HCT116 (cell line): ENCODE measurements around the gene CAST. TPM values are rescaled to one million over a fixed set of nuclear protein-coding genes. Genes with fewer than 3 reads are reported as not detected.

ENCODE experiments used
- ATAC-seq: fragments of 200-7000 bp; cut with Tn5 transposase; 2 replicates; pipeline ENCODE4 v1.9.1; 2020; ENCODE audit warnings: mild to moderate bottlenecking, moderate library complexity
- BruUV-seq: library from RNA; stranded (reverse); fragments of 400-500 nt; replicated peaks from 2 replicates; lab custom pipeline; 2021; lab: Mats Ljungman, UMichigan
- CTCF ChIA-PET: fragments of 300-600 bp; sonication (Branson Sonifier 250); formaldehyde crosslinking; loops from one replicate; lab custom pipeline; 2021; ENCODE audit warnings: antibody characterized with exemption; lab: Charles Lee
- POLR2A ChIA-PET: fragments of 300-600, 350-600 bp; sonication (Branson Sonifier 250); formaldehyde crosslinking; loops from one replicate; lab custom pipeline; 2021; ENCODE audit warnings: antibody characterized with exemption; lab: Charles Lee
- RAD21 ChIA-PET, 2 experiments: fragments of 300-600 bp; sonication (Branson Sonifier 250); formaldehyde crosslinking; loops; one replicate each; lab custom pipeline; 2023; ENCODE audit warnings: low total read pairs in 2 of 2; ENCODE audit not compliant: uncharacterized antibody in 2 of 2, unreplicated experiment in 2 of 2, low non-redundant PET in 1 of 2; lab: Charles Lee
- DNase-seq: peaks from one replicate; pipeline ENCODE4 v3.0.0-alpha.2; 2010; ENCODE audit warnings: low read depth, low spot score
- H2AFZ ChIP-seq: fragments of 200-600 bp; shearing (Covaris generic), sonication (generic); 2 replicates; pipeline ENCODE4 v1.6.1; 2017; ENCODE audit warnings: low read depth, mixed run types, mixed read lengths, antibody characterized with exemption, low read length; ENCODE audit not compliant: poor library complexity, severe bottlenecking
- H3K27ac ChIP-seq: 2 replicates; pipeline ENCODE4 v1.5.1; 2012; ENCODE audit warnings: low read depth, low read length
- H3K27me3 ChIP-seq: fragments of 200-600 bp; sonication (generic); 2 replicates; pipeline ENCODE4 v1.6.1; 2016; ENCODE audit warnings: mixed run types, low read length, mixed read lengths; ENCODE audit not compliant: insufficient read depth
- H3K36me3 ChIP-seq, 2 experiments: fragments of 200-500 bp in 1 of 2; fragments of 200-600 bp in 1 of 2; sonication (Bioruptor generic) in 1 of 2; sonication (generic) in 1 of 2; 2 replicates each; pipeline versions ENCODE4 v1.5.1 to v1.6.1; 2014 to 2016; ENCODE audit warnings: low read length in 2 of 2, inconsistent platforms in 1 of 2, mixed read lengths in 1 of 2, mixed run types in 1 of 2; ENCODE audit not compliant: insufficient read depth in 2 of 2, control insufficient read depth in 1 of 2
- H3K4me1 ChIP-seq, 2 experiments: fragments of 200-600 bp in 1 of 2; sonication (generic) in 1 of 2; 2 replicates each; pipeline versions ENCODE4 v1.5.1 to v1.6.1; 2012 to 2017; ENCODE audit warnings: low read length in 2 of 2, inconsistent platforms in 1 of 2, mild to moderate bottlenecking in 1 of 2, mixed read lengths in 1 of 2, mixed run types in 1 of 2, moderate library complexity in 1 of 2; ENCODE audit not compliant: insufficient read depth in 2 of 2, control insufficient read depth in 1 of 2
- H3K4me2 ChIP-seq: fragments of 200-600 bp; sonication (generic); 2 replicates; pipeline ENCODE4 v1.6.1; 2017; ENCODE audit warnings: mixed run types, low read length, mixed read lengths
- H3K4me3 ChIP-seq, 2 experiments: fragments of 200-600 bp in 1 of 2; sonication (generic) in 1 of 2; replicated peaks in 1 of 2; 2 replicates each; pipeline ENCODE4 v1.5.1; 2011 to 2016; ENCODE audit warnings: low read length in 2 of 2, control low read depth in 1 of 2, low read depth in 1 of 2, mild to moderate bottlenecking in 1 of 2, mixed read lengths in 1 of 2, mixed run types in 1 of 2
- H3K79me2 ChIP-seq: fragments of 200-600 bp; sonication (generic); 2 replicates; pipeline ENCODE4 v1.6.1; 2017; ENCODE audit warnings: mild to moderate bottlenecking, mixed run types, low read length, moderate library complexity, mixed read lengths; ENCODE audit not compliant: insufficient read depth
- H3K9ac ChIP-seq: fragments of 200-600 bp; sonication (generic); 2 replicates; pipeline ENCODE4 v1.6.1; 2016; ENCODE audit warnings: low read length, mixed read lengths
- H3K9me2 ChIP-seq: fragments of 200-600 bp; sonication (generic), shearing (Covaris generic); 2 replicates; pipeline ENCODE4 v1.6.1; 2017; ENCODE audit warnings: mixed run types, mild to moderate bottlenecking, moderate library complexity; ENCODE audit not compliant: insufficient read depth
- H3K9me3 ChIP-seq, 2 experiments: fragments of 200-500 bp in 1 of 2; fragments of 200-600 bp in 1 of 2; sonication (Bioruptor generic) in 1 of 2; sonication (generic) in 1 of 2; 2 replicates each; pipeline ENCODE4 v1.6.1; 2014 to 2017; ENCODE audit warnings: low read length in 2 of 2, mixed read lengths in 2 of 2, inconsistent platforms in 1 of 2, low read depth in 1 of 2, mild to moderate bottlenecking in 1 of 2, mixed run types in 1 of 2, moderate library complexity in 1 of 2; ENCODE audit not compliant: control insufficient read depth in 1 of 2, insufficient read depth in 1 of 2
- H4K20me1 ChIP-seq: fragments of 200-600 bp; sonication (generic), shearing (Covaris generic); 2 replicates; pipeline ENCODE4 v1.6.1; 2017; ENCODE audit warnings: mixed run types, mild to moderate bottlenecking, moderate library complexity; ENCODE audit not compliant: insufficient read depth
- CBX3 ChIP-seq: IDR thresholded peaks from 2 replicates; pipeline ENCODE4 v1.6.1; 2012; ENCODE audit warnings: low read depth
- EGR1 ChIP-seq: IDR thresholded peaks from 2 replicates; pipeline ENCODE4 v1.6.1; 2012; ENCODE audit warnings: low read depth
- ELF1 ChIP-seq: IDR thresholded peaks from 2 replicates; pipeline ENCODE4 v1.6.1; 2012; ENCODE audit warnings: low read depth, borderline replicate concordance
- EZH2 ChIP-seq: fragments of 200-600 bp; sonication (generic); IDR thresholded peaks from 2 replicates; pipeline ENCODE4 v1.6.1; 2017; ENCODE audit warnings: antibody characterized with exemption, mixed run types
- EZH2phosphoT487 ChIP-seq: fragments of 200-600 bp; IDR thresholded peaks from 2 replicates; pipeline ENCODE4 v1.6.1; 2018; ENCODE audit warnings: antibody characterized with exemption, borderline replicate concordance
- JUND ChIP-seq: IDR thresholded peaks from 2 replicates; pipeline ENCODE4 v1.6.1; 2012
- MAX ChIP-seq: IDR thresholded peaks from 2 replicates; pipeline ENCODE4 v1.6.1; 2012
- POLR2A ChIP-seq: IDR thresholded peaks from 2 replicates; pipeline ENCODE4 v1.7.0; 2011; ENCODE audit warnings: borderline replicate concordance; ENCODE audit not compliant: insufficient read depth, insufficient read length; ENCODE audit errors: extremely low read depth
- SRF ChIP-seq: IDR thresholded peaks from 2 replicates; pipeline ENCODE4 v1.6.1; 2012; ENCODE audit warnings: low read depth
- intact Hi-C: fragments of 100-400 bp; cut with micrococcal nuclease; formaldehyde crosslinking; loops from 2 replicates; pipeline ENCODE4 v1.10.0; 2022
- total RNA-seq: library from RNA; stranded (reverse); gene quantifications from one replicate; pipeline ENCODE4 v1.2.1, GENCODE V29; 2021; ENCODE audit not compliant: unreplicated experiment

Gene CAST
- total RNA-seq, 1 experiment from 2014 or later = 142 TPM

DNA sequence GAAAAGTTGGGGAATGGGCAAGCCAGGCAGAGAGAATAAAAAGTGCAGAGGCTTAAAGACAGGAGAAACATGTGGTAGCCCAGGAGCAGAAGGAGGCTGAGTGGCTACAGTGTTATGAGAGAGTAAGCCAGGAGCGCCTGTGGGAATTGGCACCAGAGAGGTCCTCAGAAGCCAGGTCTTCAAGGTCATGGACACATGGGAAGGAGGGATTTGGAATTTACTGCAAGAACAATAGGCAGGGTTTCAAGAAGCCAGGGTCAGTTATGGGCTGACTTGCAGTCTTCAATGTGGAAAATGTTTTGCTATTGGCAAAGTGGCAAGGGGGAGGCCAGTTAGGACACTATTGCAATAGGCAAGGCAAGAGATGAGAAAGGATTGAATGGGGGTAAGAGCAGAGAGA lies 116.2 kb downstream of the CAST start:
- peaks cover 3 to 6% of the 10 kb centered on the region in 2 experiments; a peak in 2 of 4 replicates for H3K36me3 ChIP-seq
- no peak overlapping the region for H3K27ac ChIP-seq
- H3K9ac ChIP-seq = no peak overlapping the region
- intact Hi-C loops = no loop called here
- H3K9me3 ChIP-seq = no peaks in the 10 kb centered on the region
- ATAC-seq (no peak), DNase-seq (no peak)
- no peaks in the 10 kb centered on the region for H3K9me2 ChIP-seq
- H3K27me3 ChIP-seq = no peaks in the 10 kb centered on the region
- H4K20me1 ChIP-seq = peaks cover 3% of the 10 kb centered on the region; the same call in 1 of the 2 replicates
- no peak overlapping the region for H2AFZ ChIP-seq
- POLR2A ChIA-PET = no interaction called here
- no peak overlapping the region for H3K4me2 ChIP-seq
- H3K4me1 ChIP-seq = peaks cover 18 to 22% of the 10 kb centered on the region in 2 experiments
- no peaks in the 10 kb centered on the region for H3K79me2 ChIP-seq
- BruUV-seq = no TSS peak
- TF ChIP-seq CBX3 (no peak), JUND (no peak), ELF1 (no peak)
- no peak overlapping the region for H3K4me3 ChIP-seq
- CTCF ChIA-PET = no interaction called here
- RAD21 ChIA-PET = no interaction called here

DNA sequence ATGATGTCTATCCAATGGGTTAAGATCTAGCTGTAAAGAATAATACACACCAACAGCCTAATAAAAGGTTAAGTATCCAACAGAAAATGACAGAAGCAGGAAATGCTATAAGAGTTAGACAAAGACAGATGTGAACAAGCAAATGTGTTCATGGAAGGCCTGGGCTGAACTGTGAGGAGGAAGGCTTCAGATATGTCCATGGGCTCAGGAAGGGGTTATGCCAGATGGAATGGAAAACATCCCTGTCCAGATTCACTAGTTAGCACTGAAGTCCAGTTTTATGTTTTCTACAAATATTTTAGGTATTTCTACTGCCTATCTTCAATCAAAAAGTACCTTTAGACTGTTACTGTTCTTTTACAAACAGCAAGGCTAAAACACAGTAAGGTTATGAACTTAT lies 118.5 kb downstream of the CAST start:
- Histone ChIP-seq H3K9me3 (no peaks in the 10 kb centered on the region), H4K20me1 (peaks cover 3% of the 10 kb centered on the region; the same call in 1 of the 2 replicates), H3K4me3 (no peak overlapping the region), H3K27ac (peak overlapping the region; percentile 28; the same call in 1 of the 2 replicates), H3K9me2 (no peaks in the 10 kb centered on the region), H3K4me1 (peaks cover 18 to 22% of the 10 kb centered on the region in 2 experiments), H3K36me3 (peaks cover 3 to 6% of the 10 kb centered on the region in 2 experiments; a peak in 2 of 4 replicates), H2AFZ (no peak overlapping the region), H3K9ac (no peak overlapping the region), H3K79me2 (no peaks in the 10 kb centered on the region), H3K27me3 (no peaks in the 10 kb centered on the region), H3K4me2 (peak overlapping the region; percentile 48)
- intact Hi-C loops = no loop called here
- ChIA-PET CTCF (interaction anchor here (0.8 to 1.3 kb wide), 3 partner anchors 28 to 381 kb away, joined by 3 to 4 read pairs (median 4); no protein-coding TSS in a partner anchor), POLR2A (no interaction called here), RAD21 (no interaction called here)
- no TSS peak for BruUV-seq
- ATAC-seq (peak; percentile 54), DNase-seq (no peak)
- no peak for TF ChIP-seq SRF
- TF ChIP-seq EZH2 = no peak
- no peak for TF ChIP-seq POLR2A
- TF ChIP-seq MAX = 0 out of 2 replicates have a peak, but pooled peaks have one; percentile 2
- no peak for TF ChIP-seq EGR1
- no peak for TF ChIP-seq EZH2phosphoT487
- TF ChIP-seq, all 23 proteins: peak for 1
